Measurements from ENCODE around the gene LGR6. TPM values are rescaled to one million over a fixed set of nuclear protein-coding genes. Genes with fewer than 3 reads are reported as not detected.

The LGR6 gene
- total and polyA plus RNA-seq, 10 of the 15 experiments (the other 5 are each of a cell fraction or from before 2014, with no cell fraction given): not detected

DNA sequence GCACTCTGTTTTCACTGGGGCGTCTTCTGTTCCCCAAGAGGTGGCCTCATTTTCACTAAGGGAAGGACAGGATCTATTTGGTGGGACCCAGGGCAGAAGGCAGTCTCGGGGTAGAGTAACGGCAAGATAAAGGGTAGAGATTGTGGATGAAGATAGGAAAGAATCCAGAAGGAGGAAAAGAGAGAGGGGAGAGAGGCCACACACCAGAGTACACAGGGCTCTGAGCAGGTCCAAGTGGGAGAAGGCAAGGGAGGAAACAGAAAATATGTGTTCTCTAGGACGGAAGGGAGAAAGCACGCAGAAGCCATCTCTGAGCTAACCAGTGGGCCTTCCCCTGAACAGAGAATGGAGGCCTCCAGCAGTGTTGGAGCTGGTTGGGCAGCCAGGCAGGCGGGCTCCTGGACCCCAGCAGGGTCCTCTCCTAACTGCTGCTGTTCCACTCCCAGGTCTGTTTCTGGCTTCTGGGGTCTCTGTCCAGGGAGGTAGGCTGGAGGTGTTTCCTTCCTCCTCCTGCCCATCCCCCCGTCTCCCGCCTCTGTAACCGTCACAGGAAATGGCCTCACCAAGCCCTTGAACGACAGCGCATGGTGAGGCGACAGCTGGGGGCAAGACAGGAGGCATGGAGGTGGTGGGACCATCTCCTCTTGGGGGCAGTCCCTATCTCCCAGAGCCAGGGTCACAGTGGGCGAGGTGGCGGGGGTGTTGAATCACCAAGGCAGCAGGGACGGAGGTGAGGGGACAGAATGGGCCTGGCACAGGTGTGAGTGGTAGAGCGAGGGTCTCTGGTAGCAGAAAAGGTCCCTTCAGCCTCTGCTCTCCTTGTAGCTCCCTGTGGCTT, 33.8 kb upstream of the LGR6 start (continued):
- TF ChIP-seq, protein P1, sequence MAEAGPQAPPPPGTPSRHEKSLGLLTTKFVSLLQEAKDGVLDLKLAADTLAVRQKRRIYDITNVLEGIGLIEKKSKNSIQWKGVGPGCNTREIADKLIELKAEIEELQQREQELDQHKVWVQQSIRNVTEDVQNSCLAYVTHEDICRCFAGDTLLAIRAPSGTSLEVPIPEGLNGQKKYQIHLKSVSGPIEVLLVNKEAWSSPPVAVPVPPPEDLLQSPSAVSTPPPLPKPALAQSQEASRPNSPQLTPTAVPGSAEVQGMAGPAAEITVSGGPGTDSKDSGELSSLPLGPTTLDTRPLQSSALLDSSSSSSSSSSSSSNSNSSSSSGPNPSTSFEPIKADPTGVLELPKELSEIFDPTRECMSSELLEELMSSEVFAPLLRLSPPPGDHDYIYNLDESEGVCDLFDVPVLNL (IDR thresholded peaks at IDR 0.05; ENCODE audit: low read depth, low read length): no peak

- intact Hi-C loops (cut with micrococcal nuclease; ENCODE audit: unreplicated experiment) (no loop called here), in situ Hi-C loops (cut with MboI) (no loop called here)
- Histone ChIP-seq H3K4me3 (peak within 1 kb of the TSS; percentile 85), H3K9me3 (replicated peaks; ENCODE audit: control insufficient read depth, insufficient read depth, low read length) (no peaks in the 10 kb centered on the region), H3K27ac (ENCODE audit: control insufficient read depth, insufficient read depth) (peak within 1 kb of the TSS; percentile 97), H3K9ac (ENCODE audit: control insufficient read depth, insufficient read depth, low read length) (peak within 1 kb of the TSS; percentile 100), H3K27me3 (replicated peaks in 1 of 2; ENCODE audit: control insufficient read depth in 2 of 2, insufficient read depth in 2 of 2, low read length in 1 of 2) (no peaks in the 10 kb centered on the region), H3K36me3 (ENCODE audit: control insufficient read depth in 2 of 2, insufficient read depth in 2 of 2, low read length in 1 of 2) (peaks cover 3 to 4% of the 10 kb centered on the region in 2 experiments; a peak in 3 of 4 replicates), H4K20me1 (ENCODE audit: control insufficient read depth, insufficient read depth) (no peaks in the 10 kb centered on the region), H3K4me2 (ENCODE audit: control insufficient read depth, insufficient read depth) (peak within 1 kb of the TSS; percentile 100), H3K4me1 (ENCODE audit: control insufficient read depth, insufficient read depth, low read length) (peaks cover 58% of the 10 kb centered on the region), H3K79me2 (ENCODE audit: control insufficient read depth, insufficient read depth, low read length) (peaks cover 35% of the 10 kb centered on the region), H2AFZ (ENCODE audit: control insufficient read depth, low read depth, low read length) (peak within 1 kb of the TSS; percentile 70)
- WGBS (ENCODE audit: insufficient coverage, insufficient replicate concordance, low lambda C conversion rate, missing lambda C conversion rate): 3% methylated on average over 17 of the region's 17 CpGs
- SMC1A ChIA-PET (ENCODE audit: uncharacterized antibody, unreplicated experiment): interaction anchor here (0.7 to 2.4 kb wide), 7 partner anchors 13 to 150 kb away, joined by 3 to 11 read pairs (median 3); partner anchors contain the start of genes ARL8A, ELF3 and LGR6
- DNase-seq (ENCODE audit: low read depth, low spot score) (peak; percentile 48), FAIRE-seq (peak; percentile 35), ATAC-seq (peak; percentile 67)
- CTCF ChIA-PET: interaction anchor here (0.6 to 9.2 kb wide), 21 partner anchors 8 to 847 kb away, joined by 3 to 171 read pairs (median 4); partner anchors contain the start of genes LGR6, TMEM183A and UBE2T
- POLR2A ChIA-PET: interaction anchor here (0.9 to 3.0 kb wide), 4 partner anchors 13 to 126 kb away, joined by 3 to 15 read pairs (median 4); no protein-coding TSS in a partner anchor
- BruUV-seq (replicated peaks): no TSS peak
- RAD21 ChIA-PET (ENCODE audit: unreplicated experiment): interaction anchor here (0.6 to 2.6 kb wide), 7 partner anchors 17 to 156 kb away, joined by 3 to 11 read pairs (median 5); partner anchors contain the start of genes ARL8A and ELF3
- TF ChIP-seq IKZF2 (IDR thresholded peaks at IDR 0.05) (peak; percentile 79 to 80), LARP7 (IDR thresholded peaks at IDR 0.05) (0 out of 2 replicates have a peak, but pooled peaks have one; percentile 34), NR2F1 (conservative IDR thresholded peaks at IDR 0.05) (peak; percentile 60), MYB (IDR thresholded peaks at IDR 0.05; ENCODE audit: borderline replicate concordance, low read depth, low read length) (no peak), GATAD2B (conservative IDR thresholded peaks at IDR 0.05; ENCODE audit: low read depth) (peak; percentile 80), SMAD1 (IDR thresholded peaks at IDR 0.05; ENCODE audit: low read depth, partially characterized antibody) (no peak), EGR1 (IDR thresholded peaks at IDR 0.05; ENCODE audit: borderline replicate concordance in 1 of 2, low read depth in 2 of 2, low read length in 2 of 2) (peak; percentile 91 to 99), NRF1 (conservative IDR thresholded peaks at IDR 0.05; ENCODE audit: low read depth, low read length) (no peak), CEBPB (IDR thresholded peaks at IDR 0.05; ENCODE audit: borderline replicate concordance in 1 of 2, low read depth in 2 of 2, low read length in 2 of 2) (no peak), POLR2AphosphoS5 (IDR thresholded peaks at IDR 0.05; ENCODE audit: low read length) (peak; percentile 19; the same call in 1 of the 2 replicates), BMI1 (IDR thresholded peaks at IDR 0.05; ENCODE audit: borderline replicate concordance) (no peak)
- TF ChIP-seq, protein P2, sequence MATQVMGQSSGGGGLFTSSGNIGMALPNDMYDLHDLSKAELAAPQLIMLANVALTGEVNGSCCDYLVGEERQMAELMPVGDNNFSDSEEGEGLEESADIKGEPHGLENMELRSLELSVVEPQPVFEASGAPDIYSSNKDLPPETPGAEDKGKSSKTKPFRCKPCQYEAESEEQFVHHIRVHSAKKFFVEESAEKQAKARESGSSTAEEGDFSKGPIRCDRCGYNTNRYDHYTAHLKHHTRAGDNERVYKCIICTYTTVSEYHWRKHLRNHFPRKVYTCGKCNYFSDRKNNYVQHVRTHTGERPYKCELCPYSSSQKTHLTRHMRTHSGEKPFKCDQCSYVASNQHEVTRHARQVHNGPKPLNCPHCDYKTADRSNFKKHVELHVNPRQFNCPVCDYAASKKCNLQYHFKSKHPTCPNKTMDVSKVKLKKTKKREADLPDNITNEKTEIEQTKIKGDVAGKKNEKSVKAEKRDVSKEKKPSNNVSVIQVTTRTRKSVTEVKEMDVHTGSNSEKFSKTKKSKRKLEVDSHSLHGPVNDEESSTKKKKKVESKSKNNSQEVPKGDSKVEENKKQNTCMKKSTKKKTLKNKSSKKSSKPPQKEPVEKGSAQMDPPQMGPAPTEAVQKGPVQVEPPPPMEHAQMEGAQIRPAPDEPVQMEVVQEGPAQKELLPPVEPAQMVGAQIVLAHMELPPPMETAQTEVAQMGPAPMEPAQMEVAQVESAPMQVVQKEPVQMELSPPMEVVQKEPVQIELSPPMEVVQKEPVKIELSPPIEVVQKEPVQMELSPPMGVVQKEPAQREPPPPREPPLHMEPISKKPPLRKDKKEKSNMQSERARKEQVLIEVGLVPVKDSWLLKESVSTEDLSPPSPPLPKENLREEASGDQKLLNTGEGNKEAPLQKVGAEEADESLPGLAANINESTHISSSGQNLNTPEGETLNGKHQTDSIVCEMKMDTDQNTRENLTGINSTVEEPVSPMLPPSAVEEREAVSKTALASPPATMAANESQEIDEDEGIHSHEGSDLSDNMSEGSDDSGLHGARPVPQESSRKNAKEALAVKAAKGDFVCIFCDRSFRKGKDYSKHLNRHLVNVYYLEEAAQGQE (IDR thresholded peaks at IDR 0.05; ENCODE audit: low read depth, low read length): no peak
- TF ChIP-seq, protein P3, sequence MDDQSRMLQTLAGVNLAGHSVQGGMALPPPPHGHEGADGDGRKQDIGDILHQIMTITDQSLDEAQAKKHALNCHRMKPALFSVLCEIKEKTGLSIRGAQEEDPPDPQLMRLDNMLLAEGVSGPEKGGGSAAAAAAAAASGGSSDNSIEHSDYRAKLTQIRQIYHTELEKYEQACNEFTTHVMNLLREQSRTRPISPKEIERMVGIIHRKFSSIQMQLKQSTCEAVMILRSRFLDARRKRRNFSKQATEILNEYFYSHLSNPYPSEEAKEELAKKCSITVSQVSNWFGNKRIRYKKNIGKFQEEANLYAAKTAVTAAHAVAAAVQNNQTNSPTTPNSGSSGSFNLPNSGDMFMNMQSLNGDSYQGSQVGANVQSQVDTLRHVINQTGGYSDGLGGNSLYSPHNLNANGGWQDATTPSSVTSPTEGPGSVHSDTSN (IDR thresholded peaks at IDR 0.05; ENCODE audit: insufficient replicate concordance, low read depth, low read length): peak; percentile 31
These were observed 33.1 kb upstream of the LGR6 start, which contains the start of gene PTPN7 for GRCh38 chr1:202160377-202160940. Gene PTPN7 (minus strand): TSS chr1:202160602. CDS start chr1:202159402, 1,200 bp downstream.
